A204.1 (cell line): Measurements from ENCODE around the gene TMEM255B.
"Not testable (repeated sequence)": the region's sequence is repeated elsewhere in the genome, so short reads cannot be mapped to it uniquely, and the experiment has no call there.

Source experiments
- FAIRE-seq: peaks from 2 replicates; lab custom pipeline; 2012; peaks lifted over from hg19 to GRCh38; lab: Jason Lieb, UNC

Gene TMEM255B

DNA sequence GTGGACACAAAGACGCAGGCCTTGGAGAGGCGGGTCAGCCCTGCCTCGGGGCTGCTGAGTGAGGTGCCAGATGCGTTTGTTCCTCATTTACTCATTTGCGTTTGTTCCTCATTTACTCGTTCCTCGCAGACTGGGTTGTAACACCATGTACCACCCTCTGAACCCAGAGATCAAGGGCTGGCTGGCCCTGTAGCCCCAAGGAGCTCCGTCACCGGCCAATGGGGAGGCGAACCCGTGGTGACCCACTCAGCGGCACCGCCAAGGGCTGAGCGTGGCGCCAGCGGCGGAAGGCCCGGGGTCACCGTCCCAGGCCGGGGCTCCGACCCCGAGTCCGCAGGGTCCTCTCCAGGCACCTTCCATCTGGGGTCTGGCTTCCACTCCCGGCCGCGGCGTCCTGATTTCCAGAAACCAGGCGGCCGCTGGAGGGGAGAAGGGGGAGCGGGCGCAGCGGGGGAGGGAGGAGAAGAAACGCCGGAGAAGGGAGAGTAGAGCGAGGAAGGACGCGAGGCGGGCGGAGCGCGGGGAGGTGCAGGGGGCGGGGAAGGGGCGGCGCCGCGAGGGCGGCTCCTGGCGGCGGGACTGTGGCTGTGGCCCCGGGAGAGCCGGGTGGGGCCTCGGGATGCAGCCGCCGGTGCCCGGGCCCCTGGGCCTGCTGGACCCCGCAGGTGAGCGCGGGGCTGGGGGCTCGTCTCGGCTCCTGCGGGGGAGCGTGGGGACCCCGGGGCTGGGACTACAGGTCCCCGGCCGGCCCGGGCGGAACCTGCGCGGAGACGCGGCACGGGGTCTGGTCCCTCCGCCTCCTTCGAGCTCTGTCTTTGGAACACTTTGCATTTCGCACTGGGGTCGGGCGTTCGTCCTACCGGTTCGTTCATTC is at the start of gene TMEM255B:
TMEM255B (plus strand) TSS at position 576 of the 874 bp plus-strand sequence; CDS start at position 620, 44 bp downstream.
- no peak for FAIRE-seq

DNA sequence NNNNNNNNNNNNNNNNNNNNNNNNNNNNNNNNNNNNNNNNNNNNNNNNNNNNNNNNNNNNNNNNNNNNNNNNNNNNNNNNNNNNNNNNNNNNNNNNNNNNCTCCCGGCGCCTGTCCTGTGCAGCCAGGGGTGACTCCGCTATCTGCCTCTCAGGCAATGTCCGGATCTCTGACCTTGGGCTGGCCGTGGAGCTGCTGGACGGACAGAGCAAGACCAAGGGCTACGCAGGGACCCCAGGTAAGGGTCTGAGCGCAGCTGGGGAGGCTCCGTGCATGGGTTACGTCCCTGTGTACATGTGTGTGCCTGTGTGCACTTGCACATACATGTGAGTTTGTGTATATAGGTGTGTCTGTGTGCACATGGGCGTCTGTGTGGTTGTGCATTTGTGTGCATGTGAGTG is 36.1 kb upstream of the TMEM255B start:
- FAIRE-seq, result no peak

DNA sequence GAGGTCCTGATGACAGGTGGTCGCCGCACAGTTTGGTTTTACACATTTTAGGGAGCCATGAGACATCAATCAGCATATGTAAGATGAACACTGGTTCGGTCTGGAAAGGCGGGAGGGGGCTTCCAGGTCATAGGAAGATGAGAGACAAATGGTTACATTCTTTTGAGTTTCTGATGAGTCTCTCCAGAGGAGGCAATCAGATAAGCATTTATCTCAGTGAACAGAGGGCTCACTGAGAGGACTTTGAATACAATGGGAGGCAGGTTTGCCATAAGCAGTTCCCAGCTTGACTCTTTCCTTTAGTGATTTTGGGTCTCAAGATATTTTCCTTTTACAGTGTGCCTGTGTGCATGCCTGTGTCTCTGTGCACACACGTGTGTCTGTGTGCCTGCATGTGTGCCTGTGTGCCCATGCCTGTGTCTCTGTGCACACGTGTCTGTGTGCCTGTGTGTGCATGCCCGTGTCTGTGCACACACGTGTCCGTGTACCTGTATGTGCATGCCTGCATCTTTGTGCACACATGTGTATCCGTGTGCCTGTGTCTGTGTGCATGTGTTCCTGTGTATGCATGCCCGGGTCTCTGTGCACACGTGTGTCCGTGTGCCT is 35.5 kb upstream of the TMEM255B start:
- no peak for FAIRE-seq

DNA sequence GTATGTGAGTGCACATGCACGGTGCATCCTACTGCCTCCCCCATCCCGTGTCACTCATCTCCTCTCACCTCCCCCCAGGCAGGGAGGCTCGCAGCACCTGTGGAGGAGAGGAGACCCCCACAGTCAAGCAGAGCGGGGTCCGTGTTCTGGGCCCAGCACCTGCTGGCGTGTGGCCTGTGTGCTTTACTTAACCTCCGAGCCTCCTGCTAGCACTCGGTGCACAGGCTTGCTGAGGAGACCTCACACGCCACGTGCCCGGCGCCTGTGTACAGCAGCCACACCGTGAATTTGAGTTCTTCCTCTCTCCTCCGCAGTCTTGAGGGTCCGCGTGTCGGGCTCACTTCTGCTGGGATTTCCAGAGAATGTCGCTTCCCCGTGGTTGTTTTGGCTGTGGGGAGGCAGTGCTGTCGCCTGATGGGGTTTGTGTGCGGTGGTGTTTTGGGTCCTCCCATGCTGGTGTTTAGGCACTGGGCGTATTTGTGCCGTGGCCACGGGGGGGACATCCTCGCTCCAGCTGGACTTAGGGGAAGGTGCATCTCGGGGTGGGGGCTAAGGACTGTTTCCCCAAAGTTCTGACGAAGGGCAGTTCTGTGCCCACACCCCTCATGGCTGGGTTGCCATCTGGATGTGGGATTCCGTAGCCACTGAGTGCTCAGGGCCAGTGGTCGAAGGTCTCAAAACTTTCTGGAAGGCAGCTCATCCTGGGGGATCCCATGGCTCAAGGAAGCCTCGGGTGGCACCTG is 34.8 kb upstream of the TMEM255B start:
- no peak for FAIRE-seq

DNA sequence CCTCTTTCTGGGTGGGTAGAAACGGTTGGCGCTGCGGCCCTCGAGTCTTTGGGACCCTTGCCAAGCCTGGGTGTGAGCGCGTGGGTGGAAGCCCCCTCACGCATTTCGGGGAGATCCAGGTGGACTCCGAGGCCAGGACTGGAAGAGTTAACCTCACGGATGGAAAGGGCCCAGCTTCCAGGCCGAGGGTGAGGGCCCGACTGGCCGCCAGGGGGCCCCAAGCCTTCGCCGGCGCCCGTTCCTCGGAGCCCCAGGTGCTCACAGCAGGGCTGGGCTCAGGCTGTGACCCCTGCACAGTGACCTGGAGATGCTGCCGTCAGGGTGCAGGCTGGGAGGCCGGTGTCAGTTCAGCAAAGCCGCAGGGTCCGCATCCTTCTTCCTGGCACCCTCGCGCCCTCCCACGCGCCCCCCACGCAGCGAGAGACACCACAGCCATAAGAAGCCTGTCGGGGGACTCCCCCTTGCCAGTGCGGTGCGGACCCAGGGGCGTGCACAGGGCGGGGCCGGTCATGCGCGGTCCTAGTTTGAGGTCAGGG is 34.2 kb upstream of the TMEM255B start:
- FAIRE-seq, result no peak

DNA sequence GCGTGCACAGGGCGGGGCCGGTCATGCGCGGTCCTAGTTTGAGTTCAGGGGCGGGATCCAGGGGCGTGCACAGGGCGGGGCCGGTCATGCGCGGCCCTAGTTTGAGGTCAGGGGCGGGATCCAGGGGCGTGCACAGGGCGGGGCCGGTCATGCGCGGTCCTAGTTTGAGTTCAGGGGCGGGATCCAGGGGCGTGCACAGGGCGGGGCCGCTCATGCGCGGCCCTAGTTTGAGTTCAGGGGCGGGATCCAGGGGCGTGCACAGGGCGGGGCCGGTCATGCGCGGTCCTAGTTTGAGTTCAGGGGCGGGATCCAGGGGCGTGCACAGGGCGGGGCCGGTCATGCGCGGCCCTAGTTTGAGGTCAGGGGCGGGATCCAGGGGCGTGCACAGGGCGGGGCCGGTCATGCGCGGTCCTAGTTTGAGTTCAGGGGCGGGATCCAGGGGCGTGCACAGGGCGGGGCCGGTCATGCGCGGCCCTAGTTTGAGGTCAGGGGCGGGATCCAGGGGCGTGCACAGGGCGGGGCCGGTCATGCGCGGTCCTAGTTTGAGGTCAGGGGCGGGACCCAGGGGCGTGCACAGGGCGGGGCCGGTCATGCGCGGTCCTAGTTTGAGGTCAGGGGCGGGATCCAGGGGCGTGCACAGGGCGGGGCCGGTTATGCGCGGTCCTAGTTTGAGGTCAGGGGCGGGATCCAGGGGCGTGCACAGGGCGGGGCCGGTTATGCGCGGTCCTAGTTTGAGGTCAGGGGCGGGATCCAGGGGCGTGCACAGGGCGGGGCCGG is 33.5 kb upstream of the TMEM255B start:
- not testable (repeated sequence) for FAIRE-seq

DNA sequence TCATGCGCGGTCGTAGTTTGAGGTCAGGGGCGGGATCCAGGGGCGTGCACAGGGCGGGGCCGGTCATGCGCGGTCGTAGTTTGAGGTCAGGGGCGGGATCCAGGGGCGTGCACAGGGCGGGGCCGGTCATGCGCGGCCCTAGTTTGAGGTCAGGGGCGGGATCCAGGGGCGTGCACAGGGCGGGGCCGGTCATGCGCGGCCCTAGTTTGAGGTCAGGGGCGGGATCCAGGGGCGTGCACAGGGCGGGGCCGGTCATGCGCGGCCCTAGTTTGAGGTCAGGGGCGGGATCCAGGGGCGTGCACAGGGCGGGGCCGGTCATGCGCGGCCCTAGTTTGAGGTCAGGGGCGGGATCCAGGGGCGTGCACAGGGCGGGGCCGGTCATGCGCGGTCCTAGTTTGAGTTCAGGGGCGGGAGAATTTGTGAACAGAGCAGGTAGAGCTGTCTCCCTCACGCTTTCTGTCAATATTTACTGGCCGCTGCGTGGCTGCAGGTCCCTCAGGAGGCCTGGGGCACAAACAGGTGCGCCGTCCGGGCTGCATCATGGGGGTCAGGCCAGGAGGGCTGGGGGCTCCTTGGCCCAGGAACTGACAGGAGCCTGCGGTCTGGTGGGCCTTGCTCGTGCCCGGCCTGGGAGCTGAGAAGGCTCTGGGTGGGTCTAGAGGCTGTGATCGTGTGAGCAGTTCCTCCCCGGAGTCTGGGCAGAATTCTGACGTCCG is 32.8 kb upstream of the TMEM255B start:
- FAIRE-seq, result not testable (repeated sequence)

DNA sequence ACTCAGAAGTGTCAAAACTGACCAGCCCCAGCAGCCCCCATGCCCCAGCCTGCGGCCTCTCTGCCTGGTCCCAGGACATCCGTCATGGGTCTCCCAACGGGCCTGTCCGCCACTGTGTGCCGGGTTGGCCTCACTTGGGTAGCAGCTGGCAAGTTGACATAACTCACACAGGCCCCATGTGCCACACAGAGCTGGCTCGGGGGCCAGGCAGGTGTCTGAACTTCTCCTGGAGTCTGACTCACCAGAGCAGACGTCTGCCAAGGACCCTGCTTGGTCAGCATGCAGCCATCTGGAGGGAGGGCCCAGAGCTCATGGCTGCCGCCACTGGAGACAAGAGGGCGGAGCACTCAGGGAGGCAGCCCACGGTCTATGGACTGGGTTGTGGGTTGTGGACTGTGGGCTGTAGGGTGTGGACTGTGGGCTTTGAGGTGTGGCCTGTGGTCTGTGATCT is 32.0 kb upstream of the TMEM255B start:
- no peak for FAIRE-seq

DNA sequence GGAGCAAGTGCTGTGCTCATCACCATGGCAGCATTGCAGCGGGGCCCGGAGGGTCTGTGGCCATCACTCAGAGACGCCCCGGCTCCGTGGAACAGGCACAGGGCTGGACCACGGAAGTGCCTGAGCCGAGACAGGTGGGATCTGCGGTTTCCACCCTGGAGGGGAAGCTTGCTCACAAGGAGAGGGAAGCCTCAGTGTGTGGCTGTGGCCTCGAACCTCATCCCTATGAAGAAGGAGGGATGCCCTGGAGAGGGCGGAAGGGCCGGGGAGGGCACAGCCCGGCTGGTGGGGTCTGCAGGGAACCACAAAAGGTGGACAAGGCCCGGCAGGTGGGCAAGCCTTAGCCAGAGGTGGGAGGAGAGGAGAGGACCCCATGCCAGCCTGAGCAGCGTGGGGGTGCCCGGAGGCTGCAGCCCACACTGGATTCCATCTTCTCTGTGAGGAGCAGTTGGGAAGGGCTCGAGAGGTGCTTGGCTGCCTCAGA is 30.4 kb upstream of the TMEM255B start:
- no peak for FAIRE-seq

DNA sequence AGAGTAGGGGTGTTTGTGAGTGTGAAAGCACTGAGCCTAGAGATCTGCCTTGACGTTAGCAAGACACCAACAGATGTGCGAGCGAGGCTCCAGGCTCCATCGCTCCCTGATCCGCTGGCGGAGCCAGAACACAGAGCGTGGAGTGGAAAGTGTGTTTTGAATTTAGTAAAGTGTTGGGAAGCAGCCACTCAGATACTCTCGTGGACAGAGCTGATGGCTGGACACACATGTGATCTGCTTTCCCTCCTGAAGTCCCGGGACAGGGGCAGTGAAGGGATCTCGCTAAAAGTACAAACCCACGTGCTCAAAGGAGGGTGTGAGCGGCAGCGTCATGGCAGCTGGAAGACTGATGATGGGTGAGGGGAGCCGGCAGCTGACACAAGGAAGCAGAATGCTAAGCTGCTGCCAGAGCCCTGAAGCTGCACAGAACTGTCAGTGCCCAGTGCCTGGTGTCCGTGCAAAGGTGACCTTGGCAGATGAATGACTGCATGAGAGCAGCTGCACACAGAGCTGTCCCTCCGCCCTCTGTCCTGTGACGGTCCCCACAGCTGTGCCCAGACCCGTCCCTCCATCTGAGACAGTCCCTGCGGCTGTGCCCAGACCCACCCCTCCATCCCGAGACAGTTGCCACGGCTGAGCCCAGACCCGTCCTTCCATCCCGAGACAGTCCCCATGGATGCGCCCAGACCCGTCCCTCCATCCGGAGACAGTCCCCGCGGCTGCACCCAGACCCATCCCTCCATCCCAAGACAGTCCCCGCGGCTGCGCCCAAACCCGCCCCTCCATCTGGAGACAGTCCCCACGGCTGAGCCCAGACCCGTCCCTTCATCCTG is 29.6 kb upstream of the TMEM255B start:
- no peak for FAIRE-seq

DNA sequence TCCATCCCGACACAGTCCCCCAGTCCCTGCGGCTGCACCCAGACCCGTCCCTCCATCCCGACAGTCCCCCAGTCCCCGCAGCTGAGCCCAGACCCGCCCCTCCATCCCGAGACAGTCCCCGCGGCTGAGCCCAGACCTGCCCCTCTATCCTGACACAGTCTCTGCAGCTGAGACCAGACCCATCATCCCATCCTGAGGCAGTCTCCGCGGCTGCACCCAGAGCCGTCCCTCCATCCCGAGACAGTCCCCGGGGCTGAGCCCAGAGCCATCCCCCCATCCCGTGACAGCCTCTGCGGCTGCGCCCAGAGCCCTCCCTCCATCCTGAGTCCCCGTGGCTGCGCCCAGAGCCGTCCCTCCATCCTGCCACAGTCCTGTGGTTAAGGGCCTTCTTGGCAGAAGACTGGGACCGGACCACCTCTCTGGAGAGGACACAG is 28.8 kb upstream of the TMEM255B start:
- FAIRE-seq, result no peak

DNA sequence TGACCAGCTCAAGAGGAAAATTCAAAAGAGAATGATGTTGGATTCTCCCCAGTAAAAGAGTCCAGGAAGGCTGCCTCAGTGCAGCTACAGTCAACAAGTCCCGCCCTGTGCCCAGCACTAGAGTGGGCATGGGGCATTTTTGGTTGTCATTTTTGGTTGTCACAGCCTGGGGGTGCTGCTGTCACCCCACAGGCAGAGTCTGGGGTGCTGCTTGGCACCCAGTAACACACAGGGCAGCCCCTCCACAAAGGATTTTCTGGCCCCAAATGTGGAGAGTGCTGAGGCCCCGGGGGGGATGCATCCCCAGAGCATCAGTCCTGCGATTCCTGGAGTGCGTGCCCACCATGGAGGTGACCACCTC is 28.2 kb upstream of the TMEM255B start:
- FAIRE-seq, result no peak

DNA sequence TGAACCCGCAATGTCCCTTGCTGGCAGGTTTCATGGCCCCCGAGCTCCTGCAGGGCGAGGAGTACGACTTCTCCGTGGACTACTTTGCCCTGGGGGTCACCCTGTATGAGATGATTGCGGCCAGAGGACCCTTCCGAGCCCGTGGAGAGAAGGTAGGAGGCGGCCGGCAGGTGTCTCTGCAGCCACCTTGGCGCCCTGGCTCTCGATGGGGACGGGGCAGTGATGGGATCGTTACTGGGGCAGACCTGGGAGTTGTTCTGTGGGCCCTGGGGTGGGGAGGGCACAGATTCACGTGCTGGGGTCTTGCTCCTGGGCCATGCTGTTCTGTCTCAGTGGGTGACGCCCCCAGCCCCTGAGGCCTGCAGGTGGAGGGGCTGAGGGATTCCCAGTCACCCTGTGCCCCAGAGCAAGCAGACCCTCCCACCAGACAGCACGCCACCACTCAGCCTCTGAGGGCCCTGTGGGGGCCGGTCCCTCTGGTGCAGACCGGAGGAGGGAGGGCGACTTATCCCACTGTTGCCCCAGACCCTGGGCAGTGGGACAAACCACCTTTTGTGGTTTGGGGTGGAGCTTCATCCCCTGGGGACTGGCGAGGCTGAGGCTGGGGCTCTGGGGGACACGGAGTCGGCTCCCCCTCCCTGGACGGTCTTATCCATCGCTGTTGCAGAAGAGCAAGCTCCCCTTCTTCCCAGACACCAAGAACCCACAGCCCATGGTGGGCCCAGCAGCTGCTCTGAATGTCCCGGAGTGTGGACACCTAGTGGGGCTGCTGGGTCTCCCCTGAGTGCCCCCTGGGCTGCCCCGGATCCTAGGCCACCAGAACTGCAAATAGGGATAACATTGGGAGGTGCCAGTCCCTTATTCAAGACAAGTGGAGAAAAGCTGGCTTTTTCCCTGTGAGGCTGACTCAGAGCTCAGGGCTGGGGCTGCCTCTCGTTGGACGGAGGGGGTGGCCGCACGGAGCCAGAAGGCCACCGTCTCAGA is 27.5 kb upstream of the TMEM255B start:
- FAIRE-seq, result no peak

DNA sequence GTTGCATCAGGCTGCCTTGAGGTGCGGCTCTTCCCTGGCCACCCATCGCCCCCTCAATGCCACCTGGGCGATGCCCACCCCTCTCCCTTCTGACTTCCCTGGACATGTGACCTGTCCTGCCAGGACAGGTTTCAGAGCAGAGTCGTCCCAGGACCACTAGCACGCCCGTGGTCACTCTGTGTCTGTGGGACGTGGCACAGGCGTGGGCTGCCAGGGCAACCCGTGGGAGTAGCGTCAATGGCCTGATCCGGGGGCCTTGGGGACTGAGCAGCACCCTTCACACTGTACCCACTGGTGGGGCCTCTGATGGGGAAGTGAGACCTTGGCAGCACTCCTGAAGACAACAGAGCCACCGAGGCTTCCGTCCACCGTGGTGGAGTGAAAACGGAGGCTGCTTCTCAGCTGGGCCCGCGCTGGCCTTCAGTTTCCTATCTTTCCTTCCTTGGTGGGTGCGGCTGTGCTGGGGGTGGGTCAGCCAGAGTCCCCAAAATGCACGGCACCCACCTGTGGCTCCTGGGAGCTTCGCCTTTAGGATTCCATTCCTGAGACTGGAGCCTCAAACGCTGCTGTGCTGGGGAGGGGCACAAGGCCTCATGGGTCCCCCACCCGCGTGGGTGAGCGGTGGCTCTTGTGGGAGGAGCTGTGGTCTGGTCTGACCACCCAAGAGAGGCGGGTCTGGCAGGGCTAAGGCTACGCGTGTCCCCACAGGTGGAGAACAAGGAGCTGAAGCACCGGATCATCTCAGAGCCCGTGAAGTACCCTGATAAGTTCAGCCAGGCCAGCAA is 26.7 kb upstream of the TMEM255B start:
- no peak for FAIRE-seq

DNA sequence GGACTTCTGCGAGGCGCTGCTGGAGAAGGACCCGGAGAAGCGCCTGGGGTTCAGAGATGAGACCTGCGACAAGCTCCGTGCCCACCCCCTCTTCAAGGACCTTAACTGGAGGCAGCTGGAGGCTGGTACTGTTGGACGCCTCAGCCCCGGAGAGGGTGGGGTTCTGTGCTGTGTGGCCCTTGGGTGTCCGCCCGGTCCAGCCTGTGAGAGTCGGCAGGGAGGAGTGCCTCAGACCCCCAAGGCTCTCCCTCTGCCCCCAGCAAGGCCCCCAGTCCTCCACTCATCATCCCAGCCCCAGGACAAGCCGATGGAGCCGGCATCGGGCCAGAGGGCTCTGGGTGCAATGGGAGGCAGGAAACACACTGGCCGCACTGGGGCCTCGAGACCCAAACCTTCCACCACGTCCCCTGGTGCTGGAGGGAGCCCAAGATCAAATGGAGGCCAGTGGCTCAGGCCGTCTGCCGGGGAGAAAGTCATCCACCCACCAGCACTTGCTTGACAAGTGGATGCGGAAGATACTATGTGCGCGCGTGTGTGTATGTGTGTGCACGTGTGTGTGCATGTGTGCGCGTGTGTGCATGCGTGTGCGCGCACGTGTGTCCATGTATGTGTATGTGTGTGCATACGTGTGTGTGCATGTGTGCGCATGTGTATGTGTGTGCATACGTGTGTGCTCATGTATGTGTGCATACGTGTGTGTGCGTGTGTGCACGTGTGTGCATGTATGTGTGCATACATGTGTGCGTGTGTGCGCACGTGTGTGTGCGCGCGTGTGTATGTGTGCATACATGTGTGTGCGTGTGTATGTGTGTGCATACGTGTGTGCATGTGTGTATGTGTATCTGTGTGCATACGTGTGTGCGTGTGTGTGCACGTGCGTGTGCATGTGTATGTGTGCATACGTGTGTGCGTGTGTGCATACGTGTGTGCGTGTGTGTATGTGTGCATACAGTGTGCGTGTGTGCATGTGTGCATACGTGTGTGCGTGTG is 25.8 kb upstream of the TMEM255B start:
- FAIRE-seq, result no peak

DNA sequence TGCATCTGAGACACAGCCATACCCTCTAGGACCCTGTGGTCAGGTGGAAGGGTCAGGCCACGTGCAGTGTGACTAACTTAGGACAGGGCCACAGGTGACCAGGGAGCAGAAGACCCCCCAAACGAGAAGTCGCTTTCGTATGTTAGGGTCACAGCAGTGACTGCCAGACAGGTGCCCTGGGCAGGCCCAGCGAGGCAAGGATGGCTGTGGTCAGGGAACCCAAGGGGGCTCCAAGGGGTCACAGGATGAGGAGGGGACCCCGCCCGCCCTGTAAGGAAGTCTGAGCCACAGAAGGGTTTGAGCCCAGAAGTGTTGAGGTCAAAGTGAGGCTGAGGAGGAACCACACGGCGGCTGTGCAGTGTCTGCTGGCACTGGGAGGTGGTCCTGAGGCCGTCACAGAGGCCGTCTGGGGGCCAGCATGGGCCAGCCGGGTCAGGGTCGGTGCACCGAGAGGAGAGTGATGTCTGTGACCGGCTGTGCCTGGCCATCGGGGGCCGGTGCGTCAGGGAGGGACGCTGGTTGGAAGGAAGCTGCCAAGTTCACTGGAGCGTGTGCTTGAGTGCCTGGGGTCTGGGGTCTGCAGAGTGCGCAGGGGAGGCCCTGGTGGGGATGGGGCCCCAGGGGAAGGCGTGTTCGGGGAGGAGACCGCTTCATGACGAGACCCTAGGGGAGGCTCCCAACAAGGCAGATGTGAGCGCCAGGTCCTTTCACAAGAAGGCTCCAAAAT is 24.8 kb upstream of the TMEM255B start:
- no peak for FAIRE-seq
